A172 (cell line): Measurements from ENCODE around the gene WWOX. TPM values are rescaled to one million over a fixed set of nuclear protein-coding genes. Genes with fewer than 3 reads are reported as not detected.
"Not testable (repeated sequence)": the region's sequence is repeated elsewhere in the genome, so short reads cannot be mapped to it uniquely, and the experiment has no call there.

Experiments
- DNase-seq: peaks from one replicate; pipeline ENCODE4 v3.0.0-alpha.2; 2015; ENCODE audit warnings: low spot score
- total RNA-seq: library from RNA; depleted of rRNA; stranded (reverse); fragments of >200 nt; shearing (Covaris generic); gene quantifications from 2 replicates; pipeline ENCODE4 v1.2.3, GENCODE V29; 2014

Gene WWOX
- total RNA-seq, 1 experiment from 2014 or later = 29.6 TPM

DNA sequence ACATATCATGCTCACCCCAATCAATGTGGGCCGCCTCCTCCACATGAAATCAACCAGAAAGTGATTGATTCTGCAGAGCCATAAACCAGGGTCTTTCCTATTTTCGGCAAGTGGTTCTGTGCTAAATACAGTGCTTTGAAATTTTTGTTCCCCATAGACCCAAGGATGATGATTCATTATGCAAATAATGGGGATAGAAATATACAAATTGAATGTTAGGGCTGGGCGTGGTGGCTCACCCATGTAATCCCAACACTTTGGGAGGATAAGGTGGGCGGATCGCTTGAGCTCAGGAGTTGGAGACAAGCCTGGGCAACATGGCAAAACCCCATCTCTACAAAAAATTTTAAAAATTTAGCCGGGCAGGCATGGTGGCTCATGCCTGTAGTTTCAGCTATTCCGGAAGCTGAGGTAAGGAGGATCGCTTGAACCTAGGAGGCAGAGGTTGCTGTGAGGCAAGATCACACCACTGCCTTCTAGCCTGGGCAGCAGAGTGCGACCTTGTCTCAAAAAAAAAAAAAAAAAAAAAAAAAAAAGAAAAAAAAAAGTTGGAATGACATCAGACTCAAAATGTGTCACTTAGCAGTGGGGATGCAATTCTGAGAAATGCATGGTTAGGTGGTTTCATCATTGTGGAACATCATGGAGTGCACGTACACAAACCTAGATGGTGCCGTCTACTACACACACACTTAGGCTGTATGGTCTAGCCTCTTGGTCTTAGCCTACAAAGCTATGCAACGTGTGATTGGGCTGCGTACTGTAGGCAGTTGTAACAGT is 919.4 kb downstream of the WWOX start:
- no peak for DNase-seq

DNA sequence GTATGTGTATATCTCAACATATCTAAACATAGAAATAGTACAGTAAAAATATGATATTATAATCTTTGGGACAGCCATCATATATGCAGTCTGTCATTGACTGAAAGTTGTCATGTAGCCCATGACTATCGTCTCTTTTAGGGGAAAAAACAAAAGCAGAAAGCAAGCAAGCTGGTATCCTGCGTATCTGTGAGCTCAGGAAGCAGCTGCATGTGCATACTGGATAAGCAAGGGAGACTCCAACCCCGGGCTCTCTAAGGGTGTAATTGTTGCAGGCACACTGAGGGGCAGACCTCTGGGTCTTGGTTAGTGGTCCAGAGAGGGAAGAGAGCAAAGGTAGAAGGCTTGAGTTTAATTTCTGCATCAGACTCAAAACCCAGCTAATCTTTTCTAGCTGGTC is 920.0 kb downstream of the WWOX start:
- no peak for DNase-seq

- no peak for DNase-seq
Observed at GRCh38 chr16:79021991-79022630, 922.7 kb downstream of the WWOX start.

DNA sequence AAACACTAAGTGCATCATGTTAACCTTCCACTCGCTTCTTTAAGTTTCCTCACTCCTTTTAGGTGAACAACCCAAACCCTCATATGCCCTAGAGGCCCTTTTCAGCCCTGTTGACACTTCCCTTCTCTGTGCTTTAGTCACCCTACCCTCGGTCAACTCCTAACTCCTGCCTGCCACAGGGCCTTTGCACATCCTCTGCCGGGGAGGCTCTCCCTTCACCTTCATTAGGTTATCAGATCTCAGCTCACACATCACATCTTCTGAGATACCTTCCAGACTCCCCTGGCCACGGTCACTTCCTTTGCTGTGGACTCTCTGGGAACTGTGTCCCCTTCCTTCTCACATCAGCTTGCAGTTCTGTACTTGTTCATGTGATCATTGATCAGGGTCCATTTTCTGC is 926.7 kb downstream of the WWOX start:
- no peak for DNase-seq

- no peak for DNase-seq
Observed at GRCh38 chr16:79036541-79036940, 937.1 kb downstream of the WWOX start.

DNA sequence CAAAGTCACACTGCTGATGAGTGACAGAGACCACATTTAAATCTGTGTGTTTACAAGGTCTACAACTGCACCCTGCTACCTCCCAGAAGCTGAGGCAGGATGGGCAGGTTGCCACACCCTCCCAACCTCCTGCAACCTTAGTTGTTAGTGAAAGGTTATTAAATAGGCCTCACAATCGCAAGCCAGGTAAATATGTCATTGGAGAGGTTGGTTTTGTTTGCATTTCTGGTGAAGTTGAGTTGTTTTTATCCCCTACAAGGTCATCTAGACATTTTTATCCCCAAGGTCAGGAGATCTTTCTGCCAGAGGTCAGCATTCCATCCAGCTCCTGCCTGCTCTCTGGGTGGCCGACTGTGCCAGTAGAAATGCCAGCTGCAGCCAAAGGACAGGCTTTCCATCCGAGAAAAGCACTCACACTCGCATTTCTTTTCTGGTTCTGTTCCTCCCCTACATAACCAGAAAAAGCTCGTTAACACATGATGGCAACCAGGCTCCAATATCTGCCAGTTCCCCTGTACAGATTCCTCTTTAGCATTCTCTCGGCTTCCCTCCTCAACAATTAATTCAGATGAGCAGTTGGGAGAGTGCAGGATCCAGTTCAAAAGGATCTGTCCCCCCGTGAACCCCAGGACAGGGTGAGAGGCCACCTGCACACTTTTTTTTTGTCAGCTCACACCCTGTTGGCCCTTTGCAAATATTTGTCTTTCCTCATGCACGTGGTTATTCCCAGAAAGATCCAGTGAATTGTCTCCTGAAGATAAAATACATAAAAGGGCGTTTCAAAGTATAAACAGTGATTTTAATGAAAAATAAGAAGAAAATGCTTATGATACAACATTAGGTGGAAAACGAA is 938.3 kb downstream of the WWOX start:
- no peak for DNase-seq

- no peak for DNase-seq
Observed at GRCh38 chr16:79041206-79041605, 941.8 kb downstream of the WWOX start.

DNA sequence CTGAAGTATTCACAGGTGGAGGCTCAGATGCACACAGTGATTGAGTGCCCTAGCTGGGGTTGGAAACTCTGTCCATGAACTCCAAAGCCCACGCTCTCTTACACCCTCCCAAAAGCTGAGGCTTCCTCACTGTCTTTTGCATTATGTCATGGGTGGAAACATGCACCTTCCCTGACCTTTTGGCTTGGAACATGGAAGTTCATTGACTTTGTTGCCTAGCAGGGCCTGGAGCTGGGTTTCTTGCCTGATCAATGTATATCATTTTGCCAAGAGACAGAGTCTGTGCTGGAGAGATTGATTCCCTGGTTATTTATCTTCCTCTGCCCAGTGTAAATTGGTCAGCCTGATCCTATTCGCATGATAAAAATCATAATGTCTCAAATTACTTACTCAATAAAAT is 942.7 kb downstream of the WWOX start:
- DNase-seq = no peak

- DNase-seq = no peak
Observed at GRCh38 chr16:79042886-79043285, 943.4 kb downstream of the WWOX start.

GRCh38 chr16:79045191-79045590 is 945.7 kb downstream of the WWOX start:
- no peak for DNase-seq

- no peak for DNase-seq
Observed at GRCh38 chr16:79047337-79047736, 947.9 kb downstream of the WWOX start.

DNA sequence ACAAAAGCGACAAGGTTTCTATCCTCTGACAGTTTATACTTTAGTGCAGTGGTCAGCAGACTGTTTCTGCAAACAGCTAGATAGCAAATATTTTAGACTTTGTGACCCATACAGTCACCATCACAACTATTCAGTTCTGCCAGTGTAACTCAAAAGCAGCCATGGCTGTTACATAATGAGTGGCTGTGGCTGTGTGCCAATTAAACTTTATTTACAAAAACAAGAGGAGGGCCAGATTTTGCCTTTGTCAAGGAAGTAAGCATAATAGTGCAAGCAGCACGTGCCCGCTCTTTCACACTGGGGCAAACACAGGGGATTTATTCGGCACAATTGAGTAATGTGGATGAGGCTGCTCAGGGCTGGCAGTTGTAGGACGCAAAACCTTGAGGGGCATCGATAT is 949.6 kb downstream of the WWOX start:
- no peak for DNase-seq

- DNase-seq = no peak
Observed at GRCh38 chr16:79050063-79050462, 950.6 kb downstream of the WWOX start.

GRCh38 chr16:79051313-79051712 is 951.9 kb downstream of the WWOX start:
- DNase-seq = no peak

DNA sequence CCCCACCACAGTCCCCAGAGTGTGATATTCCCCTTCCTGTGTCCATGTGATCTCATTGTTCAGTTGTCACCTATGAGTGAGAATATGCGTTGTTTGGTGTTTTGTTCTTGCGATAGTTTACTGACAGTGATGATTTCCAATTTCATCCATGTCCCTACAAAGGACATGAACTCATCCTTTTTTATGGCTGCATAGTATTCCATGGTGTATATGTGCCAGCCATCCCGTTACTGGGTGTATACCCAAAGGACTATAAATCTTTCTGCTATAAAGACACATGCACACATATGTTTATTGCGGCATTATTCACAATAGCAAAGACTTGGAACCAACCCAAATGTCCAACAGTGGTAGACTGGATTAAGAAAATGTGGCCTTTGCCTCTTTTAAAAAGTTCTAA is 952.7 kb downstream of the WWOX start:
- not testable (repeated sequence) for DNase-seq

GRCh38 chr16:79053577-79053976 is 954.1 kb downstream of the WWOX start:
- DNase-seq = no peak

DNA sequence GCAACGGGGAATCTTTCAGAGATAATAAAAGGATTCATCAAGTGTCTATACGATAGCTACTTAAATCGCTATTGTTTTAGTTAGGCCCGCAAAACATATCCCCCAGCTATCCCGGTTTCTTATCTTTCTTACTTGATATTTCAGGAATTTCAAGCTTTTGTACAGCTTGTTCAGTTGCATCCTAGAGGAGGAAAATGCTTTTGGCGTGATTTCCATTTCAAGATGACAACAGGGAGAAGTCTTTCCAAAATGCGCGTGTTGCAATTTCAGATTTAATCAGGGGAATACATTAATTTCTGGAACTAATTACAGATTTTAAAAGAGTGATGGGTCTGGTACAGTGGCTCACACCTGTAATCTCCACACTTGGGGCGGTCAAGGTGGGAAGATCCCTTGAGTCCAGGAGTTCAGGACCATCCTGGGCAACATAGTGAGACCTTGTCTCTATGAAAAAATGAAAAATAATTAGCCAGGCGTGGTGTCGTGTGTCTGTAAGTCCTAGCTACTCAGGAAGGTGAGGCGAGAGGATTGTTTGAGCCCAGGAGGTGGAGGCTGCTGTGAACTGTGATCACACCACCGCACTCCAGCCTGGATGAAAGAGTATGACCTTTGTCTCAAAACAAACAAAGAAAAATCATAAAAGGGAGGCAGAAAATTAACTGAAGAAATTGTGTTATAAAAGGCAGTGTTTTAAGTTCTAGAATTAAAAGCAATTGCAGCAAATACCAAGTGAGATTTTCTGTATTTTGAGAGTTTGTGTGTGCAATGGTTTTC is 954.9 kb downstream of the WWOX start:
- DNase-seq = no peak

DNA sequence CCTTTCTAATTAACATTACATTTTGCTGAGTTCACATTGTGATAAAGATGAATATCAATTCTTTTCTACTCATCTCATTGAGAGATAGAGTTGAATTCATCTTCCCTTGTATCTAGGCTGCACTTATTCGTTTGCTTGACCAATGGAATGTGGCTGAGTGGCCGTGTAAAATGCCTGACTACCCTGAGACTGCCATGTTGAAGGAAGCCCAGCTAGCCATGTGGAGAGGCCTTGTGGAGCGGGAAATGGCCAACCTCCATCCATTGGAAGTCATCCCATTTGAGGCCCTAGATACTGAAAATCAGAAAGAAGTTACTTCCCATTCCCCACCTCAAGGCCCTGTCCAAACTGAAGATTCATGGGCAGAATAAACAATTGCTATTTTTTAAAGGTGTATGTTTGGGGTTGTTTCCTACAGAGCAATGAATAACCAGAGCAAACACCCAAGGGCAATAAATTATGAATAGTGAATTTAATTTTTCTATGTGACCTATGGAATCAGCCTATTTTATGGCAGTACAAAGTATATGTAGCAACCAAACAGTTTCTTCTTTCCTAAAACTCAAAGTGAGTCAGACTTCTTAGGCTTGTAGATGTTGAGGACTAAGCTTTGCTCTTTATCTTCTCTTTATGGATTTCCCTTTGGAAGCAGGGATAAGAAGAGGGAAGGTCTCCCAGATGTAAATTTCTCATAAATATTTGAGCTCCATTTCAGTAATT is 956.0 kb downstream of the WWOX start:
- no peak for DNase-seq

GRCh38 chr16:79061181-79061580 is 961.7 kb downstream of the WWOX start:
- DNase-seq = no peak

DNA sequence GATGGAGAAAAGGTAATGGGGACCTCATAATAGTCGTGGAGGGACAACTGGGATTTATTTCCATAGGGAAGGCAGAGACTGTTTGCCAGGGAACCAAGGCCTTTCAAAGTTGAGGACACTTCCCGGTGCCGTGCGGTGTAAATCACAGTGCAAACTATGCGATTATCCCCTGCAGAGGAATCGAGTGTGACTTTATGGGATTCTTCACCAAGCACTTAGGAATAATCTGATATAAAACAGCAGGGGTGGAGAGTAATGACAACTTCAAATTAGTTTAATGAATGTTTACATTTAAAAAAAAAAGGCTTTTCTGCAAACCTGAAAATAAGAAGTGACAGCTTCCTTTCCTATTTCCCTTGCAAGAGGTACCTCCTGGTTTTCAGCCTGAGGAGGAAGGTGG is 962.9 kb downstream of the WWOX start:
- no peak for DNase-seq

DNA sequence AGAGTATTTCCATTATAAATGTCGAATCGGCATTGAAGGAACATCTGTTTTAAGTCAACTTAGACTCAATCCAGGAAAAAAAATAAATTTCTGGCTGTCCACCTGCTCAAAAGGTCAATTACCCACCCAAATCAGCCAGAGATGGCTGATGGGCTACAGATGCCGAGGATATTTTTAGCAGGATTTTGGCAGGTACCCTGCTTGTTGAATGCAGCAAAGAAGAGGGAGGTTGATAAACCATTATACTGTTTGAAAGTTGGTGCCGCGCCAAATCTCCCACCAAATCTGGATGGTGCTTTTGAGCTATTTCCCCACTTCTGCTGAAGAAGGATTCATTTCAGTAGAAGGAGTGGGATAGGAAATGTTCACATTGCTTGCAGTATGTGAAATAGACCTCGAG is 963.4 kb downstream of the WWOX start:
- no peak for DNase-seq
